ENCODE results near the gene GEMIN7. TPM values are rescaled to one million over a fixed set of nuclear protein-coding genes. Genes with fewer than 3 reads are reported as not detected.
A peak's percentile ranks its signal among the peaks of the same experiment; 100 is the strongest.

The GEMIN7 gene
- total and polyA plus RNA-seq, 2 of the 13 experiments (the other 11 are each of a cell fraction or from before 2014, with no cell fraction given) = 24.1 to 30.6 TPM

DNA sequence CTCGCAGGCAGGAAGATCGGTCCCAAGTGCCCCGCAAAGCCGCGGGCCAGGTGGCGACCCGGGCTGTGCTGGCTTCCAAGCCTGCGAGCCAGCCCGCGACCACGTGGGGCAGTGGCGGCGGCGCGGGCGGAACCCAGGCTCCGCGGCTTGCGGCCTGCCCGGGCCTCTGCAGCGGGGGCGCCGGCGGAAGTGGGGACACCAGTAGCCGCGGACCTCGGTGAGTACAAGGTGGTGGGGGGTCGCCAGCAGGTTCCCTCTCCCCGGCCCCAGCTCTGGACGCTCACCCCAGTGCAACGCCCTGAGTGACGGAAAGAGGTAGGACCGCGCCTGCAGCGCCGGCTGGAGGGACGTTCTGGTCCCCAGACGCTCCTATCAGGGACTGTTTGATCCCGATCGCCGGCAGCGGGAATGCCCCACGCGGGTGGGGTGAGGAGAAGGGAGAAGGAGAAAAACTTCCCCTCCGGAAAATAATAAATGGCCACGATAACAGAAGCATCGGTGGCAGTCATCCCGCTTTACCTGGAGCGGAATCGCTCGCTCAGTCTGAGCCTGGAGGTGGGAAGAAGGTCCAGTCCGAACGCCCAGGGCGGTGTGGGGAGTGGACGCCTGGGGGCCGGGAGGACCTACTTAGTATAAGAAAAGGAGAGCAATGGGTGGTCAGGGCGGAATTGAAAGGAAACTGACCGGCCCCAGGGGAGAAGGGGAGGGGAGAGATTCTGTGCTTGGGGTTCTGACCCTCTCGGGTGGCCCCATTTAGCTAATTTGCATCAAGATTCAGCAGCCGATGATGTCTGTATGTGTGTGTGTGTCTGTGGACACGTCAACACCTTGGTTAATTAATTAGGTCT lies at the start of gene GEMIN7 (continued):
- 0 out of 2 replicates have a peak, but pooled peaks have one; percentile 13 for TF ChIP-seq ZNF652 (CRISPR knock-in tag; IDR thresholded peaks at IDR 0.05; ENCODE audit: borderline replicate concordance, low read depth)
- peak; percentile 14; the same call in 1 of the 2 replicates for TF ChIP-seq ZNF460 (CRISPR knock-in tag; IDR thresholded peaks at IDR 0.05; ENCODE audit: borderline replicate concordance)
- no peak; the same call in 1 of the 2 replicates for TF ChIP-seq EEA1 (CRISPR knock-in tag; IDR thresholded peaks at IDR 0.05; ENCODE audit: borderline replicate concordance)
- TF ChIP-seq, protein P1, sequence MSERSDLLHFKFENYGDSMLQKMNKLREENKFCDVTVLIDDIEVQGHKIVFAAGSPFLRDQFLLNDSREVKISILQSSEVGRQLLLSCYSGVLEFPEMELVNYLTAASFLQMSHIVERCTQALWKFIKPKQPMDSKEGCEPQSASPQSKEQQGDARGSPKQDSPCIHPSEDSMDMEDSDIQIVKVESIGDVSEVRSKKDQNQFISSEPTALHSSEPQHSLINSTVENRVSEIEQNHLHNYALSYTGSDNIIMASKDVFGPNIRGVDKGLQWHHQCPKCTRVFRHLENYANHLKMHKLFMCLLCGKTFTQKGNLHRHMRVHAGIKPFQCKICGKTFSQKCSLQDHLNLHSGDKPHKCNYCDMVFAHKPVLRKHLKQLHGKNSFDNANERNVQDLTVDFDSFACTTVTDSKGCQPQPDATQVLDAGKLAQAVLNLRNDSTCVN (CRISPR knock-in tag; IDR thresholded peaks at IDR 0.05; ENCODE audit: borderline replicate concordance) = no peak
- TF ChIP-seq, protein P2, sequence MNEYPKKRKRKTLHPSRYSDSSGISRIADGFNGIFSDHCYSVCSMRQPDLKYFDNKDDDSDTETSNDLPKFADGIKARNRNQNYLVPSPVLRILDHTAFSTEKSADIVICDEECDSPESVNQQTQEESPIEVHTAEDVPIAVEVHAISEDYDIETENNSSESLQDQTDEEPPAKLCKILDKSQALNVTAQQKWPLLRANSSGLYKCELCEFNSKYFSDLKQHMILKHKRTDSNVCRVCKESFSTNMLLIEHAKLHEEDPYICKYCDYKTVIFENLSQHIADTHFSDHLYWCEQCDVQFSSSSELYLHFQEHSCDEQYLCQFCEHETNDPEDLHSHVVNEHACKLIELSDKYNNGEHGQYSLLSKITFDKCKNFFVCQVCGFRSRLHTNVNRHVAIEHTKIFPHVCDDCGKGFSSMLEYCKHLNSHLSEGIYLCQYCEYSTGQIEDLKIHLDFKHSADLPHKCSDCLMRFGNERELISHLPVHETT (CRISPR knock-in tag; conservative IDR thresholded peaks at IDR 0.05) = peak; percentile 79; the same call in 1 of the 2 replicates
- TF ChIP-seq POGK (CRISPR knock-in tag; conservative IDR thresholded peaks at IDR 0.05) = peak; percentile 95
- 0 out of 2 replicates have a peak, but pooled peaks have one; percentile 51 for TF ChIP-seq NFKBIZ (CRISPR knock-in tag; IDR thresholded peaks at IDR 0.05)
- TF ChIP-seq TOPORS (CRISPR knock-in tag; IDR thresholded peaks at IDR 0.05) = peak; percentile 96
- peak; percentile 98 for TF ChIP-seq ZNF761 (CRISPR knock-in tag; conservative IDR thresholded peaks at IDR 0.05)
- TF ChIP-seq ATF6 (CRISPR knock-in tag; conservative IDR thresholded peaks at IDR 0.05) = peak; percentile 41; the same call in 1 of the 2 replicates
- TF ChIP-seq MAF1 (CRISPR knock-in tag; IDR thresholded peaks at IDR 0.05; ENCODE audit: borderline replicate concordance) = peak; percentile 84; the same call in 1 of the 2 replicates
- TF ChIP-seq KLF16 (CRISPR knock-in tag; IDR thresholded peaks at IDR 0.05) = peak in 1 of 2 experiments; percentile 94; a peak in 2 of 4 replicates
- no peak for TF ChIP-seq HNRNPL (IDR thresholded peaks at IDR 0.05; ENCODE audit: low read depth, low read length)
- TF ChIP-seq, protein P3, sequence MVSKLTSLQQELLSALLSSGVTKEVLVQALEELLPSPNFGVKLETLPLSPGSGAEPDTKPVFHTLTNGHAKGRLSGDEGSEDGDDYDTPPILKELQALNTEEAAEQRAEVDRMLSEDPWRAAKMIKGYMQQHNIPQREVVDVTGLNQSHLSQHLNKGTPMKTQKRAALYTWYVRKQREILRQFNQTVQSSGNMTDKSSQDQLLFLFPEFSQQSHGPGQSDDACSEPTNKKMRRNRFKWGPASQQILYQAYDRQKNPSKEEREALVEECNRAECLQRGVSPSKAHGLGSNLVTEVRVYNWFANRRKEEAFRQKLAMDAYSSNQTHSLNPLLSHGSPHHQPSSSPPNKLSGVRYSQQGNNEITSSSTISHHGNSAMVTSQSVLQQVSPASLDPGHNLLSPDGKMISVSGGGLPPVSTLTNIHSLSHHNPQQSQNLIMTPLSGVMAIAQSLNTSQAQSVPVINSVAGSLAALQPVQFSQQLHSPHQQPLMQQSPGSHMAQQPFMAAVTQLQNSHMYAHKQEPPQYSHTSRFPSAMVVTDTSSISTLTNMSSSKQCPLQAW (CRISPR knock-in tag; IDR thresholded peaks at IDR 0.05) = no peak
- TF ChIP-seq ZNF530 (CRISPR knock-in tag; IDR thresholded peaks at IDR 0.05; ENCODE audit: low read depth) = no peak
- TF ChIP-seq ZNF678 (CRISPR knock-in tag; IDR thresholded peaks at IDR 0.05) = no peak
